PC-9 (cell line): ENCODE measurements around the gene MTARC2. TPM values are rescaled to one million over a fixed set of nuclear protein-coding genes. Genes with fewer than 3 reads are reported as not detected.

Experiments used
- BruUV-seq: library from RNA; stranded (reverse); fragments of 400-500 nt; replicated peaks from 2 replicates; lab custom pipeline; 2021; lab: Mats Ljungman, UMichigan
- CTCF ChIA-PET: fragments of 300-600 bp; sonication (Branson Sonifier 250); formaldehyde crosslinking; loops from one replicate; lab custom pipeline; 2022; ENCODE audit warnings: antibody characterized with exemption; lab: Charles Lee
- POLR2A ChIA-PET: fragments of 300-600 bp; sonication (Branson Sonifier 250); formaldehyde crosslinking; loops from one replicate; lab custom pipeline; 2022; ENCODE audit warnings: antibody characterized with exemption; ENCODE audit not compliant: unreplicated experiment; lab: Charles Lee
- DNase-seq, 2 experiments: peaks; one replicate each; pipeline versions ENCODE4 v3.0.0 to v3.0.0-alpha.2; 2015 to 2022; ENCODE audit warnings: mixed read lengths in 1 of 2
- H2AFZ ChIP-seq: fragments of 200-600 bp; sonication (generic); 2 replicates; pipeline ENCODE4 v1.8.1; 2017; ENCODE audit warnings: antibody characterized with exemption
- H3F3A ChIP-seq: fragments of 200-600 bp; sonication (generic); 2 replicates; pipeline ENCODE4 v1.8.1; 2017; ENCODE audit warnings: antibody characterized with exemption, mild to moderate bottlenecking, low read depth; ENCODE audit not compliant: insufficient read depth
- H3K27ac ChIP-seq: fragments of 200-600 bp; sonication (generic); 2 replicates; pipeline ENCODE4 v1.6.1; 2016; ENCODE audit warnings: mixed run types
- H3K27me3 ChIP-seq: fragments of 200-600 bp; sonication (generic); 2 replicates; pipeline ENCODE4 v1.6.1; 2016; ENCODE audit warnings: low read depth, mixed run types; ENCODE audit not compliant: insufficient read depth
- H3K36me3 ChIP-seq: fragments of 200-600 bp; sonication (generic); 2 replicates; pipeline ENCODE4 v1.6.1; 2016; ENCODE audit warnings: low read depth, mixed run types
- H3K4me1 ChIP-seq: fragments of 200-600 bp; sonication (generic); replicated peaks from 2 replicates; pipeline ENCODE4 v1.6.1; 2016; ENCODE audit warnings: mixed run types; ENCODE audit not compliant: insufficient read depth
- H3K4me2 ChIP-seq: fragments of 200-600 bp; sonication (generic); 2 replicates; pipeline ENCODE4 v1.6.1; 2017; ENCODE audit warnings: mixed run types
- H3K4me3 ChIP-seq: fragments of 200-600 bp; sonication (generic); 2 replicates; pipeline ENCODE4 v1.6.1; 2016; ENCODE audit warnings: mixed run types
- H3K79me2 ChIP-seq: fragments of 200-600 bp; sonication (generic); 2 replicates; pipeline ENCODE4 v1.6.1; 2017; ENCODE audit warnings: low read depth, mixed run types
- H3K9me2 ChIP-seq: fragments of 200-600 bp; sonication (generic); 2 replicates; pipeline ENCODE4 v1.8.1; 2017; ENCODE audit warnings: mild to moderate bottlenecking; ENCODE audit not compliant: insufficient read depth
- H3K9me3 ChIP-seq: fragments of 200-600 bp; sonication (generic); 2 replicates; pipeline ENCODE4 v1.8.1; 2016; ENCODE audit warnings: low read depth; ENCODE audit not compliant: insufficient read depth
- H4K20me1 ChIP-seq: fragments of 200-600 bp; sonication (generic); 2 replicates; pipeline ENCODE4 v1.8.1; 2017; ENCODE audit not compliant: insufficient read depth
- CTCF ChIP-seq: fragments of 200-600 bp; sonication (generic); conservative IDR thresholded peaks from 2 replicates; pipeline ENCODE4 v1.6.1; 2017; ENCODE audit warnings: mixed run types, antibody characterized with exemption, mild to moderate bottlenecking, moderate library complexity
- EZH2 ChIP-seq: fragments of 200-600 bp; sonication (generic); IDR thresholded peaks from 2 replicates; pipeline ENCODE4 v1.8.0; 2017; ENCODE audit warnings: antibody characterized with exemption, low read depth
- intact Hi-C: fragments of 100-400 bp; cut with micrococcal nuclease; formaldehyde crosslinking; loops from one replicate; pipeline ENCODE4 v1.10.0; 2022; ENCODE audit not compliant: unreplicated experiment
- total RNA-seq: library from RNA; stranded (reverse); gene quantifications from 2 replicates; pipeline ENCODE4 v1.2.3, GENCODE V29; 2021

Gene MTARC2
- total RNA-seq, 1 experiment from 2014 or later: 23.1 TPM

GRCh38 chr1:220776720-220777326 is 28.7 kb downstream of the MTARC2 start:
- no peak overlapping the region for H2AFZ ChIP-seq
- H3K4me2 ChIP-seq: no peak overlapping the region
- H3K27me3 ChIP-seq: no peaks in the 10 kb centered on the region
- H3F3A ChIP-seq: peaks cover 4% of the 10 kb centered on the region; the same call in 1 of the 2 replicates
- POLR2A ChIA-PET: no interaction called here
- intact Hi-C loops: loop anchor here (1.0 to 10.0 kb wide), 10 partner anchors 22 to 786 kb away; partner anchors contain the start of genes C1orf115 and MARK1
- H3K4me3 ChIP-seq: no peak overlapping the region
- no peaks in the 10 kb centered on the region for H3K36me3 ChIP-seq
- no peaks in the 10 kb centered on the region for H3K79me2 ChIP-seq
- peak in 1 of 2 experiments; percentile 81 for DNase-seq
- no peaks in the 10 kb centered on the region for H3K4me1 ChIP-seq
- CTCF ChIA-PET: interaction anchor here (0.5 to 1.4 kb wide), 11 partner anchors 12 to 553 kb away, joined by 3 to 7 read pairs (median 4); partner anchors contain the start of genes MTARC2 and RAB3GAP2
- H3K9me3 ChIP-seq: no peaks in the 10 kb centered on the region
- no peak overlapping the region for H3K27ac ChIP-seq
- H3K9me2 ChIP-seq: no peaks in the 10 kb centered on the region
- peaks cover 5% of the 10 kb centered on the region; the same call in 1 of the 2 replicates for H4K20me1 ChIP-seq
- no peak for TF ChIP-seq EZH2
- peak; percentile 94 for TF ChIP-seq CTCF
- BruUV-seq: no TSS peak

GRCh38 chr1:220783453-220783852 is 35.3 kb downstream of the MTARC2 start:
- no peak for DNase-seq
- no peaks in the 10 kb centered on the region for H3K9me3 ChIP-seq
- POLR2A ChIA-PET: no interaction called here
- no peaks in the 10 kb centered on the region for H3K79me2 ChIP-seq
- no TSS peak for BruUV-seq
- H3K4me2 ChIP-seq: no peak overlapping the region
- intact Hi-C loops: no loop called here
- H3K9me2 ChIP-seq: no peaks in the 10 kb centered on the region
- no peaks in the 10 kb centered on the region for H3K27me3 ChIP-seq
- H3F3A ChIP-seq: peaks cover 33% of the 10 kb centered on the region
- H3K4me1 ChIP-seq: peaks cover 15% of the 10 kb centered on the region
- H3K27ac ChIP-seq: no peak overlapping the region
- no peaks in the 10 kb centered on the region for H4K20me1 ChIP-seq
- H3K36me3 ChIP-seq: no peaks in the 10 kb centered on the region
- TF ChIP-seq CTCF: no peak
- no peak for TF ChIP-seq EZH2
- no peak overlapping the region for H3K4me3 ChIP-seq
- CTCF ChIA-PET: no interaction called here
- H2AFZ ChIP-seq: no peak overlapping the region

- H3K9me2 ChIP-seq: no peaks in the 10 kb centered on the region
- H3K4me2 ChIP-seq: no peak overlapping the region
- no peak for DNase-seq
- H3K9me3 ChIP-seq: no peaks in the 10 kb centered on the region
- no peaks in the 10 kb centered on the region for H4K20me1 ChIP-seq
- BruUV-seq: no TSS peak
- TF ChIP-seq EZH2 (no peak), CTCF (no peak)
- H2AFZ ChIP-seq: no peak overlapping the region
- ChIA-PET CTCF (no interaction called here), POLR2A (no interaction called here)
- H3F3A ChIP-seq: peaks cover 35% of the 10 kb centered on the region
- no peaks in the 10 kb centered on the region for H3K27me3 ChIP-seq
- H3K79me2 ChIP-seq: no peaks in the 10 kb centered on the region; the same call in 1 of the 2 replicates
- intact Hi-C loops: no loop called here
- H3K4me3 ChIP-seq: no peak overlapping the region
- H3K4me1 ChIP-seq: peaks cover 21% of the 10 kb centered on the region
- no peaks in the 10 kb centered on the region for H3K36me3 ChIP-seq
- H3K27ac ChIP-seq: no peak overlapping the region
Observed at GRCh38 chr1:220784751-220785150, 36.6 kb downstream of the MTARC2 start.
